Neuronal stem cell (in vitro differentiated cells): ENCODE measurements around the gene UNC13B.

Experiments
- DNase-seq: peaks from one replicate; pipeline ENCODE4 v3.0.0-alpha.2; 2013; ENCODE audit warnings: low spot score
- H2AFZ ChIP-seq: one replicate; pipeline ENCODE4 v1.6.1; 2013; ENCODE audit warnings: mild to moderate bottlenecking, low read length, inconsistent platforms
- H2AK5ac ChIP-seq: 2 replicates; pipeline ENCODE4 v1.6.1; 2013; ENCODE audit warnings: low read depth, mild to moderate bottlenecking, inconsistent platforms, low read length, moderate library complexity, mixed read lengths
- H2BK120ac ChIP-seq: 2 replicates; pipeline ENCODE4 v1.6.1; 2013; ENCODE audit warnings: low read depth, mild to moderate bottlenecking, inconsistent platforms, low read length, moderate library complexity, mixed read lengths
- H2BK12ac ChIP-seq: one replicate; pipeline ENCODE4 v1.6.1; 2013; ENCODE audit warnings: low read length, inconsistent platforms
- H2BK15ac ChIP-seq: 2 replicates; pipeline ENCODE4 v1.6.1; 2013; ENCODE audit warnings: mild to moderate bottlenecking, low read length, inconsistent platforms, mixed read lengths
- H2BK5ac ChIP-seq: one replicate; pipeline ENCODE4 v1.6.1; 2013; ENCODE audit warnings: inconsistent platforms, mild to moderate bottlenecking, low read length, moderate library complexity
- H3K14ac ChIP-seq: one replicate; pipeline ENCODE4 v1.6.1; 2013; ENCODE audit warnings: low read length, inconsistent platforms
- H3K18ac ChIP-seq: 2 replicates; pipeline ENCODE4 v1.6.1; 2013; ENCODE audit warnings: low read length, inconsistent platforms
- H3K23ac ChIP-seq: 2 replicates; pipeline ENCODE4 v1.6.1; 2013; ENCODE audit warnings: low read depth, mild to moderate bottlenecking, mixed read lengths, low read length, inconsistent platforms; ENCODE audit not compliant: poor library complexity
- H3K27ac ChIP-seq: replicated peaks from 3 replicates; pipeline ENCODE4 v1.5.1; 2013; ENCODE audit warnings: low read length, inconsistent platforms
- H3K27me3 ChIP-seq, 3 experiments: 2 replicates each; pipeline ENCODE4 v1.6.1; 2013; ENCODE audit warnings: low read length in 3 of 3, mild to moderate bottlenecking in 2 of 3, inconsistent platforms in 1 of 3, low read depth in 1 of 3, mixed read lengths in 1 of 3, moderate library complexity in 1 of 3; ENCODE audit not compliant: control insufficient read depth in 3 of 3, insufficient read depth in 3 of 3
- H3K36me3 ChIP-seq, 2 donors: replicated peaks in 1 of 2; 2 replicates each; pipeline ENCODE4 v1.6.1; 2013; ENCODE audit warnings: low read length in 2 of 2; ENCODE audit not compliant: control insufficient read depth in 2 of 2, insufficient read depth in 2 of 2
- H3K4ac ChIP-seq: 2 replicates; pipeline ENCODE4 v1.6.1; 2013; ENCODE audit warnings: inconsistent platforms, mild to moderate bottlenecking, low read length, moderate library complexity
- H3K4me1 ChIP-seq, 2 donors: 1 replicate in 1 of 2; 2 replicates in 1 of 2; pipeline ENCODE4 v1.6.1; 2013; ENCODE audit warnings: low read length in 2 of 2, low read depth in 1 of 2; ENCODE audit not compliant: control insufficient read depth in 2 of 2, insufficient read depth in 1 of 2
- H3K4me2 ChIP-seq: one replicate; pipeline ENCODE4 v1.6.1; 2013; ENCODE audit warnings: mild to moderate bottlenecking, low read length, inconsistent platforms; ENCODE audit not compliant: insufficient read depth, poor library complexity, severe bottlenecking
- H3K4me3 ChIP-seq, 2 donors: 2 replicates each; pipeline ENCODE4 v1.5.1; 2013; ENCODE audit warnings: low read length in 2 of 2, mild to moderate bottlenecking in 2 of 2, inconsistent platforms in 1 of 2, moderate library complexity in 1 of 2
- H3K79me1 ChIP-seq: one replicate; pipeline ENCODE4 v1.6.1; 2013; ENCODE audit warnings: low read depth, mild to moderate bottlenecking, inconsistent platforms, low read length, moderate library complexity
- H3K9ac ChIP-seq: one replicate; pipeline ENCODE4 v1.6.1; 2013; ENCODE audit warnings: mild to moderate bottlenecking, low read depth, low read length, inconsistent platforms; ENCODE audit not compliant: poor library complexity
- H3K9me3 ChIP-seq, 2 donors: replicated peaks in 1 of 2; 2 replicates each; pipeline versions ENCODE3 to v1.6.1; 2013; ENCODE audit warnings: low read length in 2 of 2, mild to moderate bottlenecking in 2 of 2, inconsistent platforms in 1 of 2, low read depth in 1 of 2, mixed read lengths in 1 of 2, moderate library complexity in 1 of 2; ENCODE audit not compliant: control insufficient read depth in 2 of 2, insufficient read depth in 1 of 2
- H4K8ac ChIP-seq: one replicate; pipeline ENCODE4 v1.6.1; 2013; ENCODE audit warnings: low read depth, mild to moderate bottlenecking, inconsistent platforms, low read length, moderate library complexity
- H4K91ac ChIP-seq: one replicate; pipeline ENCODE4 v1.6.1; 2013; ENCODE audit warnings: low read length, low read depth, mild to moderate bottlenecking, inconsistent platforms; ENCODE audit not compliant: poor library complexity
- WGBS, 2 donors: extraction: QIAGEN DNeasy Blood & Tissue Kit; methylation state at CpG; one replicate each; pipeline ENCODE4 v1.1.7; 2013; ENCODE audit warnings: missing lambda C conversion rate in 2 of 2, mixed read lengths in 1 of 2; ENCODE audit not compliant: insufficient read length in 2 of 2, insufficient replicate concordance in 1 of 2; ENCODE audit errors: extremely low coverage in 2 of 2; 5-methylcytosine and 5-hydroxymethylcytosine counted together

The UNC13B gene

GRCh38 chr9:35114840-35115628, 46.8 kb upstream of the UNC13B start:
- peaks cover 0 to 3% (median 0%) of the 10 kb centered on the region in 3 experiments for H3K27me3 ChIP-seq
- peak overlapping the region; percentile 58 for H2AFZ ChIP-seq
- H3K9ac ChIP-seq, result peak overlapping the region; percentile 97
- peak overlapping the region; percentile 69 for H2BK5ac ChIP-seq
- H3K79me1 ChIP-seq, result peaks cover 14% of the 10 kb centered on the region
- no peak overlapping the region for H4K8ac ChIP-seq
- peak overlapping the region; percentile 85 for H3K4me2 ChIP-seq
- H3K18ac ChIP-seq, result peak overlapping the region; percentile 91
- peak overlapping the region; percentile 73 for H3K14ac ChIP-seq
- peak; percentile 49 for DNase-seq
- no peaks in the 10 kb centered on the region for H3K36me3 ChIP-seq
- peak overlapping the region; percentile 53 for H2AK5ac ChIP-seq
- H2BK15ac ChIP-seq, result peak overlapping the region; percentile 23
- H3K4me1 ChIP-seq, result peaks cover 28 to 32% of the 10 kb centered on the region in 2 donors
- no peaks in the 10 kb centered on the region for H3K9me3 ChIP-seq
- peak overlapping the region; percentile 100 for H3K27ac ChIP-seq
- H3K4ac ChIP-seq, result no peak overlapping the region
- H3K23ac ChIP-seq, result peak overlapping the region; percentile 45
- H2BK12ac ChIP-seq, result no peak overlapping the region
- no CpG with 5 or more reads among the region's 12 CpGs for WGBS, 2 donors
- H4K91ac ChIP-seq, result peak overlapping the region; percentile 79
- peak overlapping the region; percentile 83 for H2BK120ac ChIP-seq
- H3K4me3 ChIP-seq, result peak overlapping the region; percentile 82 to 85

GRCh38 chr9:35115680-35116538, 45.9 kb upstream of the UNC13B start, which contains the start of gene ATOSB:
Gene ATOSB, minus strand, starts transcription at chr9:35115862. Its CDS starts 7,588 bp downstream, at chr9:35108274.
- Histone ChIP-seq H2BK12ac (no peak within 1 kb of the TSS), H3K27me3 (peaks cover 0 to 3% (median 0%) of the 10 kb centered on the region in 3 experiments), H3K9ac (peak within 1 kb of the TSS; percentile 97), H4K8ac (no peak within 1 kb of the TSS), H3K4me1 (peaks cover 23 to 26% of the 10 kb centered on the region in 2 donors), H4K91ac (peak within 1 kb of the TSS; percentile 79), H2BK5ac (peak within 1 kb of the TSS; percentile 69), H3K4me3 (peak within 1 kb of the TSS; percentile 82 to 85), H3K14ac (peak within 1 kb of the TSS; percentile 73), H2AFZ (peak within 1 kb of the TSS; percentile 81), H3K23ac (peak within 1 kb of the TSS; percentile 45), H3K36me3 (no peaks in the 10 kb centered on the region), H3K18ac (peak within 1 kb of the TSS; percentile 91), H2BK15ac (peak within 1 kb of the TSS; percentile 23), H3K79me1 (peaks cover 7% of the 10 kb centered on the region), H3K4ac (no peak within 1 kb of the TSS), H3K27ac (peak within 1 kb of the TSS; percentile 100), H2AK5ac (peak within 1 kb of the TSS; percentile 53), H3K9me3 (no peaks in the 10 kb centered on the region), H3K4me2 (peak within 1 kb of the TSS; percentile 92), H2BK120ac (peak within 1 kb of the TSS; percentile 83)
- no CpG with 5 or more reads among the region's 54 CpGs for WGBS, 2 donors
- peak; percentile 99 for DNase-seq

- peak overlapping the region; percentile 75 for H3K9ac ChIP-seq
- no peak overlapping the region for H3K18ac ChIP-seq
- H4K91ac ChIP-seq, result no peak overlapping the region
- H3K36me3 ChIP-seq, result no peaks in the 10 kb centered on the region
- H3K27ac ChIP-seq, result no peak overlapping the region
- H4K8ac ChIP-seq, result no peak overlapping the region
- peak overlapping the region; percentile 42 to 76 for H3K4me3 ChIP-seq
- H2BK15ac ChIP-seq, result no peak overlapping the region
- H3K4me2 ChIP-seq, result peak overlapping the region; percentile 92
- H3K23ac ChIP-seq, result no peak overlapping the region
- no peak overlapping the region for H3K14ac ChIP-seq
- H2BK120ac ChIP-seq, result no peak overlapping the region
- WGBS, 2 donors, result no CpG with 5 or more reads among the region's 12 CpGs
- no peak overlapping the region for H3K4ac ChIP-seq
- H3K79me1 ChIP-seq, result peaks cover 3% of the 10 kb centered on the region
- no peaks in the 10 kb centered on the region for H3K9me3 ChIP-seq
- H2BK12ac ChIP-seq, result no peak overlapping the region
- peaks cover 21 to 22% of the 10 kb centered on the region in 2 donors for H3K4me1 ChIP-seq
- H2AK5ac ChIP-seq, result no peak overlapping the region
- H2BK5ac ChIP-seq, result no peak overlapping the region
- H3K27me3 ChIP-seq, result peaks cover 0 to 3% (median 0%) of the 10 kb centered on the region in 3 experiments
- peak overlapping the region; percentile 81 for H2AFZ ChIP-seq
- DNase-seq, result peak; percentile 43
Observed at GRCh38 chr9:35116539-35116897, 45.3 kb upstream of the UNC13B start.
